Activated CD4-positive, alpha-beta T cell treated with anti-CD3 and anti-CD28 coated beads for 36 hours (primary cell): Measurements from ENCODE around the gene MCU. TPM values are rescaled to one million over a fixed set of nuclear protein-coding genes. Genes with fewer than 3 reads are reported as not detected.
"Not testable (repeated sequence)": the region's sequence is repeated elsewhere in the genome, so short reads cannot be mapped to it uniquely, and the experiment has no call there.

Experiments used
- ATAC-seq: fragments of 200-7000 bp; cut with Tn5 transposase; one replicate; pipeline ENCODE4 v1.10.0; 2021; ENCODE audit warnings: mild to moderate bottlenecking, moderate library complexity
- CTCF ChIA-PET: fragments of 350-600 bp; sonication (Branson Sonifier 250); formaldehyde crosslinking; loops from one replicate; lab custom pipeline; 2021; ENCODE audit warnings: antibody characterized with exemption; lab: Charles Lee
- POLR2A ChIA-PET: fragments of 350-600 bp; sonication (Branson Sonifier 250); formaldehyde crosslinking; loops from one replicate; lab custom pipeline; 2021; ENCODE audit warnings: antibody characterized with exemption, inconsistent platforms; lab: Charles Lee
- DNase-seq: peaks from one replicate; pipeline ENCODE4 v3.0.0-alpha.2; 2020
- H3K27ac Mint-ChIP-seq: one replicate; pipeline ENCODE4 v1.8.0; 2021; ENCODE audit warnings: mixed read lengths
- H3K27me3 Mint-ChIP-seq: one replicate; pipeline ENCODE4 v1.8.0; 2021; ENCODE audit warnings: mixed read lengths
- H3K36me3 Mint-ChIP-seq: one replicate; pipeline ENCODE4 v1.8.0; 2021; ENCODE audit warnings: low read depth, mixed read lengths
- H3K4me1 Mint-ChIP-seq: one replicate; pipeline ENCODE4 v1.8.0; 2021; ENCODE audit warnings: mixed read lengths
- H3K4me3 Mint-ChIP-seq: one replicate; pipeline ENCODE4 v1.8.0; 2021; ENCODE audit warnings: mild to moderate bottlenecking, moderate library complexity, mixed read lengths
- H3K9me3 Mint-ChIP-seq: one replicate; pipeline ENCODE4 v1.8.0; 2021; ENCODE audit warnings: low read depth, mixed read lengths
- intact Hi-C, 2 experiments: fragments of 100-400 bp; cut with DNase I in 1 of 2; cut with micrococcal nuclease in 1 of 2; formaldehyde crosslinking; loops; one replicate each; pipeline versions ENCODE4 v1.14.2 to v1.15.1; 2022 to 2024; cut with DNase I, micrococcal nuclease
- total RNA-seq, 2 experiments: library from RNA; stranded (reverse); gene quantifications; one replicate each; pipeline ENCODE4 v1.2.3, GENCODE V29; 2021

The MCU gene
- total RNA-seq, 2 experiments from 2014 or later, result 15.1 to 16.0 TPM

DNA sequence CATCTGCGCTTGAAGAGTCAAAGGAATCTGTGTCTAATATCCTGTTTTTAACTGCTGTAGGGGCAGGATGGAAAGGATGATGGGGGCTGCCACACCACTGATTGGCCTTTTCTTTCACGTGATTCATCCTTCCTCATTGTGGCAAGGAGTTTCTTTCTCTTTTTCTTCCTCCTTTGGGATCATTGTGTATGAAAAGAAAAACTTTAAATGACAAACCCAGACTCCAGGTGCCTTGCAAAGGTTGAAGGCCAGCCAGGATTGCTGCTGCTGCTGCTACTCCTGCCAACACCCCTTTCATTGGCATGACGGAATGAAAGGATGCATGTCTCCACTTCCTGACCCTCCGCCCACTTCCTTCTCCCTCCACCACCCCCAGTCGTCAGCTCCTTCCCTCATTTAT lies 195.1 kb downstream of the MCU start:
- ChIA-PET POLR2A (no interaction called here), CTCF (no interaction called here)

DNA sequence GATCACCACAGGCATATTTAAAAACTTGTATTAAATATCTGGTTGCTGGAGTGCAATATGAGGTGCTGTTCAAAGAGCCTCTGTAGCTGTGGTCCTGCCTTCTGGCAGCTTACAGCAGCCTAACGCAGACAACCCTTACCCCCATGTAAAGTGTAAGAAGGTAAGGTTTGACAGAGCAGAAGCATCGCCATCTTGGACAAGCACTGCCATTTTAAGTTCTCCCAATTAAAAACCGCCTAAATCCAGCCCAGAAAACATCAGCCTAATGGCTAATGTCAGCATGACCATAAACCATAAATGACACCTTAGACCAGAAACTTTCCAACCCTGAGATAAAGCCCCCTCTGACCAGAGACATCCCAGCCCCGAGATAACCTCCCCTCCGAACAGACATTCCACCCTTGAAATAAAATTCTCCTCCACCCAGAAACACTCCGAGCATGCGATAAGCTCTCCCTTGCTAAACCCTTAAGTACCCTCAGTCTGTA lies 196.3 kb downstream of the MCU start:
- intact Hi-C loops, result no loop called here
- Mint-ChIP-seq H3K27me3 (no peaks in the 10 kb centered on the region), H3K4me1 (peaks cover 15% of the 10 kb centered on the region), H3K4me3 (no peak overlapping the region), H3K36me3 (peaks cover 14% of the 10 kb centered on the region), H3K9me3 (no peaks in the 10 kb centered on the region), H3K27ac (no peak overlapping the region)
- POLR2A ChIA-PET, result no interaction called here
- CTCF ChIA-PET, result interaction anchor here (0.6 to 1.3 kb wide), 3 partner anchors 30 to 276 kb away, joined by 3 to 5 read pairs (median 3); no protein-coding TSS in a partner anchor
- no peak for DNase-seq
- no peak for ATAC-seq

More for the DNA sequence above, 195.1 kb downstream of the MCU start:
- Mint-ChIP-seq H3K27me3 (no peaks in the 10 kb centered on the region), H3K9me3 (peaks cover 4% of the 10 kb centered on the region), H3K4me1 (peaks cover 15% of the 10 kb centered on the region), H3K4me3 (peak overlapping the region; percentile 9), H3K36me3 (peaks cover 14% of the 10 kb centered on the region), H3K27ac (peak overlapping the region; percentile 10)
- peak; percentile 13 for DNase-seq
- intact Hi-C loops, result no loop called here
- peak; percentile 47 for ATAC-seq

DNA sequence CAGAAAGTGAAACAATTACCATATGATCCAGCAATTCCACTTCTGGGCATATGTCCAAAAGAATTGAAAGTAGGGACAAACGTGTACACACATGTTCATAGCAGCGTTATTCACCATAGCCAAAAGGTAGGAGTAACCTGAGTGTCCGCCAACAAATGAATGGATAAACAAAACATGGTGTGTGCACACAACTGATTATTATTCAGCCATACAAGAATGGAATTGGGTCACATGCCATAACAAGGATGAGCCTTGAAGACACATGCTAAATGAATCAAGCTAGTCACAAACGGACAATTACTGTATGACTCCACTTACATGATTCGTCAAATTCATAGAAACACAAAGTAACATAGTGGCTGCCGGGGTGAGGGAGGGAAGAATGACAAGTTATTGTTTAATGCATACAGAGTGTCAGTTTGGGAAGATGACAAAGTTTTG lies 197.5 kb downstream of the MCU start:
- DNase-seq, result no peak
- H3K36me3 Mint-ChIP-seq, result peaks cover 14% of the 10 kb centered on the region
- ChIA-PET CTCF (interaction anchor here (1.3 kb wide), 1 partner anchor 32 kb away, joined by 5 read pairs; no protein-coding TSS in a partner anchor), POLR2A (no interaction called here)
- peak; percentile 39 for ATAC-seq
- intact Hi-C loops, result no loop called here
- peaks cover 10% of the 10 kb centered on the region for H3K4me1 Mint-ChIP-seq
- H3K27ac Mint-ChIP-seq, result no peak overlapping the region
- H3K9me3 Mint-ChIP-seq, result no peaks in the 10 kb centered on the region
- no peak overlapping the region for H3K4me3 Mint-ChIP-seq
- peaks cover 2% of the 10 kb centered on the region for H3K27me3 Mint-ChIP-seq

- H3K4me3 Mint-ChIP-seq, result no peak overlapping the region
- intact Hi-C loops, result no loop called here
- ATAC-seq, result no peak
- H3K9me3 Mint-ChIP-seq, result no peaks in the 10 kb centered on the region
- ChIA-PET CTCF (no interaction called here), POLR2A (no interaction called here)
- H3K36me3 Mint-ChIP-seq, result peaks cover 14% of the 10 kb centered on the region
- H3K27ac Mint-ChIP-seq, result no peak overlapping the region
- no peak for DNase-seq
- H3K4me1 Mint-ChIP-seq, result peaks cover 10% of the 10 kb centered on the region
- peaks cover 2% of the 10 kb centered on the region for H3K27me3 Mint-ChIP-seq
These were observed 198.1 kb downstream of the MCU start for GRCh38 chr10:72890086-72890485.

- H3K27ac Mint-ChIP-seq, result no peak within 1 kb of the TSS
- H3K4me1 Mint-ChIP-seq, result no peaks in the 10 kb centered on the region
- no peak for DNase-seq
- H3K36me3 Mint-ChIP-seq, result peaks cover 3% of the 10 kb centered on the region
- no peak for ATAC-seq
- peaks cover 6% of the 10 kb centered on the region for H3K27me3 Mint-ChIP-seq
- no peak within 1 kb of the TSS for H3K4me3 Mint-ChIP-seq
- ChIA-PET POLR2A (no interaction called here), CTCF (interaction anchor here (1.0 kb wide), 1 partner anchor 17 kb away, joined by 3 read pairs; no protein-coding TSS in a partner anchor)
- no peaks in the 10 kb centered on the region for H3K9me3 Mint-ChIP-seq
- intact Hi-C loops, result no loop called here
These were observed 201.3 kb downstream of the MCU start, which contains the start of gene OIT3 for GRCh38 chr10:72893136-72893798. TSS of gene OIT3 (plus strand) at chr10:72893739. CDS start at chr10:72893799, 60 bp downstream.

- intact Hi-C loops, result no loop called here
- H3K4me1 Mint-ChIP-seq, result no peaks in the 10 kb centered on the region
- DNase-seq, result no peak
- peaks cover 6% of the 10 kb centered on the region for H3K27me3 Mint-ChIP-seq
- H3K36me3 Mint-ChIP-seq, result no peaks in the 10 kb centered on the region
- no peak for ATAC-seq
- H3K27ac Mint-ChIP-seq, result no peak overlapping the region
- ChIA-PET POLR2A (no interaction called here), CTCF (no interaction called here)
- H3K9me3 Mint-ChIP-seq, result no peaks in the 10 kb centered on the region
- no peak overlapping the region for H3K4me3 Mint-ChIP-seq
These were observed 203.4 kb downstream of the MCU start for GRCh38 chr10:72895236-72895850.

GRCh38 chr10:72898616-72899015 lies 206.7 kb downstream of the MCU start:
- Mint-ChIP-seq H3K4me3 (no peak overlapping the region), H3K4me1 (no peaks in the 10 kb centered on the region), H3K36me3 (no peaks in the 10 kb centered on the region), H3K27ac (no peak overlapping the region), H3K9me3 (no peaks in the 10 kb centered on the region), H3K27me3 (peaks cover 6% of the 10 kb centered on the region)
- ChIA-PET CTCF (interaction anchor here (0.6 kb wide), 1 partner anchor 60 kb away, joined by 3 read pairs; no protein-coding TSS in a partner anchor), POLR2A (no interaction called here)
- no peak for DNase-seq
- intact Hi-C loops, result no loop called here
- ATAC-seq, result no peak

- intact Hi-C loops, result no loop called here
- POLR2A ChIA-PET, result no interaction called here
- CTCF ChIA-PET, result interaction anchor here (0.5 to 1.2 kb wide), 2 partner anchors 9 to 196 kb away, joined by 3 read pairs; no protein-coding TSS in a partner anchor
These were observed 207.6 kb downstream of the MCU start for GRCh38 chr10:72899545-72899944.

DNA sequence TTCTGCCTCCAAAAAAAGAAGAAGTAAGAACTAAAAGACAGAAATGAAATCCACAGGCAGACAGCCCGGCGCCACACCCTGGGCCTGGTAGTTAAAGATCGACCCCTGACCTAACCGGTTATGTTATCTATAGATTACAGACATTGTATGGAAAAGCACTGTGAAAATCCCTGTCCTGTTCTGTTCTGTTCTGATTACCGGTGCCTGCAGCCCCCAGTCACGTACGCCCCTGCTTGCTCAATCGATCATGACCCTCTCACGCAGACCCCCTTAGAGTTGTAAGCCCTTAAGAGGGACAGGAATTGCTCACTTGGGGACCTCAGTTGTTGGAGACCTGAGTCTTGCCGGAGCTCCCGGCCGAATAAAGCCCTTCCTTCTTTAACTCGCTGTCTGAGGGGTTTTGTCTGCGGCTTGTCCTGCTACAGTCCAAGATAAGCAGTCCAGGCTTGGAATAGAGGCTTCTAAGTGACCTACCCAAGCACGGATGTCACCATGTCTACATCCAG lies 212.1 kb downstream of the MCU start:
- intact Hi-C loops, DNase-seq, H3K9me3 Mint-ChIP-seq, POLR2A ChIA-PET, ATAC-seq, H3K36me3 Mint-ChIP-seq, H3K27ac Mint-ChIP-seq, H3K27me3 Mint-ChIP-seq, CTCF ChIA-PET, H3K4me3 Mint-ChIP-seq, H3K4me1 Mint-ChIP-seq: not testable (repeated sequence)

More at GRCh38 chr10:72899545-72899944, 207.6 kb downstream of the MCU start:
- H3K36me3 Mint-ChIP-seq, result no peaks in the 10 kb centered on the region
- H3K27me3 Mint-ChIP-seq, result peaks cover 4% of the 10 kb centered on the region
- H3K27ac Mint-ChIP-seq, result no peak overlapping the region
- H3K9me3 Mint-ChIP-seq, result no peaks in the 10 kb centered on the region
- H3K4me1 Mint-ChIP-seq, result no peaks in the 10 kb centered on the region
- no peak overlapping the region for H3K4me3 Mint-ChIP-seq
- DNase-seq (no peak), ATAC-seq (no peak)

GRCh38 chr10:72904806-72905205 lies 212.9 kb downstream of the MCU start:
- intact Hi-C loops, result no loop called here
- no peaks in the 10 kb centered on the region for H3K9me3 Mint-ChIP-seq
- DNase-seq (no peak), ATAC-seq (no peak)
- ChIA-PET POLR2A (no interaction called here), CTCF (no interaction called here)
- H3K4me3 Mint-ChIP-seq, result no peak overlapping the region
- H3K27ac Mint-ChIP-seq, result no peak overlapping the region
- H3K36me3 Mint-ChIP-seq, result no peaks in the 10 kb centered on the region
- H3K27me3 Mint-ChIP-seq, result no peaks in the 10 kb centered on the region
- H3K4me1 Mint-ChIP-seq, result peaks cover 2% of the 10 kb centered on the region

- H3K9me3 Mint-ChIP-seq, result no peaks in the 10 kb centered on the region
- CTCF ChIA-PET, result no interaction called here
These were observed 214.5 kb downstream of the MCU start for GRCh38 chr10:72906446-72906845.

More at GRCh38 chr10:72906446-72906845, 214.5 kb downstream of the MCU start:
- ATAC-seq (no peak), DNase-seq (no peak)
- POLR2A ChIA-PET, result no interaction called here
- intact Hi-C loops, result no loop called here
- peaks cover 2% of the 10 kb centered on the region for H3K4me1 Mint-ChIP-seq
- no peaks in the 10 kb centered on the region for H3K36me3 Mint-ChIP-seq
- no peak overlapping the region for H3K27ac Mint-ChIP-seq
- no peaks in the 10 kb centered on the region for H3K27me3 Mint-ChIP-seq
- no peak overlapping the region for H3K4me3 Mint-ChIP-seq
